Ishikawa (cell line): ENCODE measurements around the gene EHF.

ENCODE experiments used
- CEBPB ChIP-seq: IDR thresholded peaks from 2 replicates; pipeline ENCODE4 v1.6.1; 2012
- CREB1 ChIP-seq: IDR thresholded peaks from 2 replicates; pipeline ENCODE4 v1.6.1; 2012; ENCODE audit warnings: low read depth
- EGR1 ChIP-seq: IDR thresholded peaks from 2 replicates; pipeline ENCODE4 v1.6.1; 2012
- EP300 ChIP-seq: IDR thresholded peaks from 2 replicates; pipeline ENCODE4 v1.6.1; 2012; ENCODE audit warnings: borderline replicate concordance
- FOXM1 ChIP-seq: IDR thresholded peaks from 2 replicates; pipeline ENCODE4 v1.6.1; 2012; ENCODE audit warnings: low read depth, borderline replicate concordance
- MAX ChIP-seq: IDR thresholded peaks from 2 replicates; pipeline ENCODE4 v1.6.1; 2012
- NFIC ChIP-seq: IDR thresholded peaks from 2 replicates; pipeline ENCODE4 v1.6.1; 2012
- RAD21 ChIP-seq: IDR thresholded peaks from 2 replicates; pipeline ENCODE4 v1.6.1; 2012; ENCODE audit warnings: low read depth
- REST ChIP-seq: IDR thresholded peaks from 2 replicates; pipeline ENCODE4 v1.6.1; 2012; ENCODE audit warnings: low read depth, mild to moderate bottlenecking
- TAF1 ChIP-seq: IDR thresholded peaks from 2 replicates; pipeline ENCODE4 v1.6.1; 2012; ENCODE audit warnings: low read depth, mild to moderate bottlenecking
- TCF12 ChIP-seq: IDR thresholded peaks from 2 replicates; pipeline ENCODE4 v1.6.1; 2012; ENCODE audit warnings: low read depth
- TEAD4 ChIP-seq: IDR thresholded peaks from 2 replicates; pipeline ENCODE4 v1.6.1; 2012
- USF1 ChIP-seq: IDR thresholded peaks from 2 replicates; pipeline ENCODE4 v1.6.1; 2012
- YY1 ChIP-seq: IDR thresholded peaks from 2 replicates; pipeline ENCODE4 v1.6.1; 2012; ENCODE audit warnings: low read depth
- ZBTB7A ChIP-seq: IDR thresholded peaks from 2 replicates; pipeline ENCODE4 v1.6.1; 2012; ENCODE audit warnings: low read depth

Gene EHF

GRCh38 chr11:34682825-34683224 lies 61.9 kb downstream of the EHF start:
- no peak for TF ChIP-seq USF1
- TF ChIP-seq ZBTB7A, result no peak
- TF ChIP-seq EP300, result peak; percentile 38; the same call in 1 of the 2 replicates
- no peak for TF ChIP-seq REST
- no peak for TF ChIP-seq EGR1
- no peak for TF ChIP-seq MAX
- no peak for TF ChIP-seq TCF12
- TF ChIP-seq YY1, result no peak
- TF ChIP-seq CEBPB, result no peak
- TF ChIP-seq TAF1, result no peak
- no peak for TF ChIP-seq RAD21
- peak; percentile 69 for TF ChIP-seq TEAD4
- TF ChIP-seq FOXM1, result no peak
- no peak for TF ChIP-seq CREB1

GRCh38 chr11:34683396-34683795 lies 62.5 kb downstream of the EHF start:
- TF ChIP-seq YY1 (no peak), MAX (no peak), CEBPB (no peak), ZBTB7A (no peak), USF1 (no peak), EP300 (no peak), EGR1 (no peak), NFIC (no peak), TCF12 (no peak), REST (no peak)

- TF ChIP-seq REST (no peak), EP300 (no peak), ZBTB7A (no peak), USF1 (no peak), TEAD4 (no peak), YY1 (no peak), TAF1 (no peak), TCF12 (no peak), CREB1 (no peak), NFIC (no peak), RAD21 (no peak), MAX (no peak), CEBPB (no peak), FOXM1 (no peak)
Observed at GRCh38 chr11:34685864-34686263, 65.0 kb downstream of the EHF start.

- TF ChIP-seq MAX (no peak), RAD21 (no peak), YY1 (no peak), EGR1 (no peak), TAF1 (no peak), TCF12 (no peak), ZBTB7A (no peak), FOXM1 (no peak), NFIC (no peak), CEBPB (no peak), USF1 (no peak), TEAD4 (no peak), REST (no peak), EP300 (no peak), CREB1 (no peak)
Observed at GRCh38 chr11:34696862-34697261, 76.0 kb downstream of the EHF start.
